ENCODE measurements around the gene FZD7.

FZD7 gene

GRCh38 chr2:202014318-202014717, 19.3 kb upstream of the FZD7 start:
- H3K27ac ChIP-seq (ENCODE audit: low read length) = no peak overlapping the region
- peaks cover 10% of the 10 kb centered on the region for H3K4me1 ChIP-seq (ENCODE audit: control insufficient read depth, insufficient read depth, low read length)
- H3K9ac ChIP-seq (ENCODE audit: low read length in 2 of 2) = no peak overlapping the region
- no peaks in the 10 kb centered on the region for H3K27me3 ChIP-seq (ENCODE audit: control insufficient read depth in 1 of 2, insufficient read depth in 2 of 2, low read length in 2 of 2)
- no peaks in the 10 kb centered on the region for H3K36me3 ChIP-seq (ENCODE audit: control insufficient read depth in 2 of 2, insufficient read depth in 2 of 2, low read length in 2 of 2)
- H3K4me3 ChIP-seq (ENCODE audit: low read length in 2 of 2) = no peak overlapping the region
- no peaks in the 10 kb centered on the region for H3K9me3 ChIP-seq (ENCODE audit: control insufficient read depth in 2 of 2, low read length in 2 of 2)

- no peak overlapping the region for H3K4me3 ChIP-seq (ENCODE audit: low read length in 2 of 2)
- no peaks in the 10 kb centered on the region for H3K9me3 ChIP-seq (ENCODE audit: control insufficient read depth in 2 of 2, low read length in 2 of 2)
- H3K4me1 ChIP-seq (ENCODE audit: control insufficient read depth, insufficient read depth, low read length) = peaks cover 10% of the 10 kb centered on the region
- no peaks in the 10 kb centered on the region for H3K27me3 ChIP-seq (ENCODE audit: control insufficient read depth in 1 of 2, insufficient read depth in 2 of 2, low read length in 2 of 2)
- no peak overlapping the region for H3K27ac ChIP-seq (ENCODE audit: low read length)
- H3K9ac ChIP-seq (ENCODE audit: low read length in 2 of 2) = no peak overlapping the region
- H3K36me3 ChIP-seq (ENCODE audit: control insufficient read depth in 2 of 2, insufficient read depth in 2 of 2, low read length in 2 of 2) = no peaks in the 10 kb centered on the region
Measured at GRCh38 chr2:202014759-202015211, 18.9 kb upstream of the FZD7 start.

- Histone ChIP-seq H3K9me3 (ENCODE audit: control insufficient read depth in 2 of 2, low read length in 2 of 2) (no peaks in the 10 kb centered on the region), H3K27ac (ENCODE audit: low read length) (no peak overlapping the region), H3K4me1 (ENCODE audit: control insufficient read depth, insufficient read depth, low read length) (peaks cover 17% of the 10 kb centered on the region), H3K36me3 (ENCODE audit: control insufficient read depth in 2 of 2, insufficient read depth in 2 of 2, low read length in 2 of 2) (no peaks in the 10 kb centered on the region), H3K27me3 (ENCODE audit: control insufficient read depth in 1 of 2, insufficient read depth in 2 of 2, low read length in 2 of 2) (no peaks in the 10 kb centered on the region), H3K4me3 (ENCODE audit: low read length in 2 of 2) (no peak overlapping the region), H3K9ac (ENCODE audit: low read length in 2 of 2) (no peak overlapping the region)
Measured at GRCh38 chr2:202015471-202015870, 18.2 kb upstream of the FZD7 start.

GRCh38 chr2:202016579-202017227, 17.0 kb upstream of the FZD7 start:
- Histone ChIP-seq H3K27ac (ENCODE audit: low read length) (no peak overlapping the region), H3K27me3 (ENCODE audit: control insufficient read depth in 1 of 2, insufficient read depth in 2 of 2, low read length in 2 of 2) (no peaks in the 10 kb centered on the region), H3K36me3 (ENCODE audit: control insufficient read depth in 2 of 2, insufficient read depth in 2 of 2, low read length in 2 of 2) (no peaks in the 10 kb centered on the region), H3K9me3 (ENCODE audit: control insufficient read depth in 2 of 2, low read length in 2 of 2) (no peaks in the 10 kb centered on the region), H3K4me3 (ENCODE audit: low read length in 2 of 2) (no peak overlapping the region), H3K4me1 (ENCODE audit: control insufficient read depth, insufficient read depth, low read length) (peaks cover 17% of the 10 kb centered on the region), H3K9ac (ENCODE audit: low read length in 2 of 2) (no peak overlapping the region)

- Histone ChIP-seq H3K27ac (ENCODE audit: low read length) (no peak overlapping the region), H3K4me3 (ENCODE audit: low read length in 2 of 2) (no peak overlapping the region), H3K36me3 (ENCODE audit: control insufficient read depth in 2 of 2, insufficient read depth in 2 of 2, low read length in 2 of 2) (no peaks in the 10 kb centered on the region), H3K9ac (ENCODE audit: low read length in 2 of 2) (no peak overlapping the region), H3K9me3 (ENCODE audit: control insufficient read depth in 2 of 2, low read length in 2 of 2) (no peaks in the 10 kb centered on the region), H3K4me1 (ENCODE audit: control insufficient read depth, insufficient read depth, low read length) (peaks cover 17% of the 10 kb centered on the region), H3K27me3 (ENCODE audit: control insufficient read depth in 1 of 2, insufficient read depth in 2 of 2, low read length in 2 of 2) (no peaks in the 10 kb centered on the region)
Measured at GRCh38 chr2:202017940-202018339, 15.7 kb upstream of the FZD7 start.

GRCh38 chr2:202018950-202019349, 14.7 kb upstream of the FZD7 start:
- Histone ChIP-seq H3K27ac (ENCODE audit: low read length) (peak overlapping the region; percentile 46), H3K27me3 (ENCODE audit: control insufficient read depth in 1 of 2, insufficient read depth in 2 of 2, low read length in 2 of 2) (no peaks in the 10 kb centered on the region), H3K36me3 (ENCODE audit: control insufficient read depth in 2 of 2, insufficient read depth in 2 of 2, low read length in 2 of 2) (no peaks in the 10 kb centered on the region), H3K9me3 (ENCODE audit: control insufficient read depth in 2 of 2, low read length in 2 of 2) (no peaks in the 10 kb centered on the region), H3K9ac (ENCODE audit: low read length in 2 of 2) (no peak overlapping the region), H3K4me3 (ENCODE audit: low read length in 2 of 2) (no peak overlapping the region), H3K4me1 (ENCODE audit: control insufficient read depth, insufficient read depth, low read length) (peaks cover 17% of the 10 kb centered on the region)

GRCh38 chr2:202019689-202020450, 13.8 kb upstream of the FZD7 start:
- Histone ChIP-seq H3K9ac (ENCODE audit: low read length in 2 of 2) (no peak overlapping the region), H3K4me1 (ENCODE audit: control insufficient read depth, insufficient read depth, low read length) (peaks cover 17% of the 10 kb centered on the region), H3K27me3 (ENCODE audit: control insufficient read depth in 1 of 2, insufficient read depth in 2 of 2, low read length in 2 of 2) (no peaks in the 10 kb centered on the region), H3K9me3 (ENCODE audit: control insufficient read depth in 2 of 2, low read length in 2 of 2) (no peaks in the 10 kb centered on the region), H3K36me3 (ENCODE audit: control insufficient read depth in 2 of 2, insufficient read depth in 2 of 2, low read length in 2 of 2) (no peaks in the 10 kb centered on the region), H3K27ac (ENCODE audit: low read length) (peak overlapping the region; percentile 41), H3K4me3 (ENCODE audit: low read length in 2 of 2) (no peak overlapping the region)

GRCh38 chr2:202022755-202023154, 10.9 kb upstream of the FZD7 start:
- H3K36me3 ChIP-seq (ENCODE audit: control insufficient read depth in 2 of 2, insufficient read depth in 2 of 2, low read length in 2 of 2) = no peaks in the 10 kb centered on the region
- H3K4me1 ChIP-seq (ENCODE audit: control insufficient read depth, insufficient read depth, low read length) = peaks cover 12% of the 10 kb centered on the region
- H3K27ac ChIP-seq (ENCODE audit: low read length) = no peak overlapping the region
- no peaks in the 10 kb centered on the region for H3K27me3 ChIP-seq (ENCODE audit: control insufficient read depth in 1 of 2, insufficient read depth in 2 of 2, low read length in 2 of 2)
- no peak overlapping the region for H3K4me3 ChIP-seq (ENCODE audit: low read length in 2 of 2)
- H3K9ac ChIP-seq (ENCODE audit: low read length in 2 of 2) = no peak overlapping the region
- H3K9me3 ChIP-seq (ENCODE audit: control insufficient read depth in 2 of 2, low read length in 2 of 2) = no peaks in the 10 kb centered on the region

- H3K9ac ChIP-seq (ENCODE audit: low read length in 2 of 2) = no peak overlapping the region
- H3K4me3 ChIP-seq (ENCODE audit: low read length in 2 of 2) = no peak overlapping the region
- H3K27me3 ChIP-seq (ENCODE audit: control insufficient read depth in 1 of 2, insufficient read depth in 2 of 2, low read length in 2 of 2) = no peaks in the 10 kb centered on the region
- peaks cover 12% of the 10 kb centered on the region for H3K4me1 ChIP-seq (ENCODE audit: control insufficient read depth, insufficient read depth, low read length)
- H3K36me3 ChIP-seq (ENCODE audit: control insufficient read depth in 2 of 2, insufficient read depth in 2 of 2, low read length in 2 of 2) = no peaks in the 10 kb centered on the region
- H3K9me3 ChIP-seq (ENCODE audit: control insufficient read depth in 2 of 2, low read length in 2 of 2) = no peaks in the 10 kb centered on the region
- no peak overlapping the region for H3K27ac ChIP-seq (ENCODE audit: low read length)
Measured at GRCh38 chr2:202023198-202023903, 10.3 kb upstream of the FZD7 start.

- H3K36me3 ChIP-seq (ENCODE audit: control insufficient read depth in 2 of 2, insufficient read depth in 2 of 2, low read length in 2 of 2) = no peaks in the 10 kb centered on the region
- no peaks in the 10 kb centered on the region for H3K27me3 ChIP-seq (ENCODE audit: control insufficient read depth in 1 of 2, insufficient read depth in 2 of 2, low read length in 2 of 2)
- H3K4me3 ChIP-seq (ENCODE audit: low read length in 2 of 2) = no peak overlapping the region
- H3K4me1 ChIP-seq (ENCODE audit: control insufficient read depth, insufficient read depth, low read length) = peaks cover 12% of the 10 kb centered on the region
- H3K27ac ChIP-seq (ENCODE audit: low read length) = no peak overlapping the region
- H3K9ac ChIP-seq (ENCODE audit: low read length in 2 of 2) = no peak overlapping the region
- no peaks in the 10 kb centered on the region for H3K9me3 ChIP-seq (ENCODE audit: control insufficient read depth in 2 of 2, low read length in 2 of 2)
Measured at GRCh38 chr2:202023904-202024266, 9.8 kb upstream of the FZD7 start.

All from stomach smooth muscle (tissue), 2 donors.